Fibroblast of skin of abdomen (primary cell): ENCODE measurements around the gene CTF1.

ENCODE experiments used
- DNase-seq: peaks from one replicate; pipeline ENCODE4 v3.0.0-alpha.2; 2013

CTF1 gene

DNA sequence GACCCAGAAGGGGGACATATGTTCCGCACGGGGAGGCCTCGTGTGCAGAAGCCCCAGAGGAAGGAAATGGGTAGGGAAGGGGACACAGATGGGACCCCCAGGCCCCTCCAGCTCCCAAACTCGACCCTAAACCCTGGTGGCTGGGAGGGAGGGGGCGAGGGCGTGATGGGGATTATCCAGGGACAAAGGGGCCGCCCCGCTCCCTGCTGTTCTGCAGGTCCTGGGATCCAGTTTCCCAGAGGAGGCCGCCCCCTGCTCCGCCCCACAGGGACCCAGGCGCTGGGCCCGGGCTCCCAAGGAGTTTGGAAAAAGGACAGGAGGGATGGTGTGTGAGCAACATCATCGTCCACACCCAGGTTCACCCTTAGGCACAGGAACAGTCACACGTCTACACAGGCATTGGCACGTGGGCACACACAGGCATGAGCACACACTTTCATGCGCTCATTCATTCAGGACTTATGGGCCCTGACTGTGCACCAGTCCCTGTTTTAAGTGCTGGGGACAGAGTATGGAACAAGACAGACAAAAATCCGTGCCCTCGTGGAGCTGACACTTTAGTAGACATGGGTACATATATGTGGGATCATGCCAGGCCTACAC is 14.1 kb downstream of the CTF1 start:
- DNase-seq = no peak

- DNase-seq = no peak
Observed at GRCh38 chr16:30912794-30913412, 16.5 kb downstream of the CTF1 start.

DNA sequence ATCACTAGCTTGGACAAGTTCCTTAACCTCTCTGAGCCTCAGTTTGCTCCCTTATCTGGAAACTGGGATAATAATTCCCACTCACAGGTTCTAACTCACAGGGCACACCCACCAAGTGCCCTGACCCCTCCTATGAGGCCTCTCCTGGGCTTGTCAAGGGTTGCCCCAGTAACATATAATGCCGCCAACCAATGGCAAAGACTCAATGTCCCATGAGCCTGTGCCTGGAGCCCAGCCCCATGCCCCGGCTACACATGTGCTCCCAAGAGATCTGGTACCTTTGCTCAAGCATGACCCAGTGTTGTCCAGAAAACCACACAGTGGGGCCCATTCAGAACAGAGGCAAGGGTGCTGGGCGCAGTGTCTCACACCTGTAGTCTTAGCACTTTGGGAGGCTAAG is 18.4 kb downstream of the CTF1 start:
- no peak for DNase-seq

- no peak for DNase-seq
Observed at GRCh38 chr16:30918614-30919013, 22.2 kb downstream of the CTF1 start.

GRCh38 chr16:30920891-30921290 is 24.5 kb downstream of the CTF1 start:
- no peak for DNase-seq

DNA sequence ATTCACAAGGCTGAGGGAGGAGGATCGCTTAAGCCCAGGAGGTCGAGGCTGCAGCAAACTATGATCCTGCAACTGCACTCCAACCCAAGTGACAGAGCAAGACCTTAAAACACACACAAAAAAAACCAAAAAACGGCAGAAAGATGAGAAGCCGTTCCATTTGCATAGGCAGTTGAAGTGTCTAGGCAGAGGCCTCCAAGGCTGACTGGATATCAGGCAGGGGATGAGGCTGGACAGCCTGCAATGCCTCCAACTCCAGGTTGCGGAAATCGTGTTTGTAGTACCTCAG is 25.0 kb downstream of the CTF1 start:
- DNase-seq = no peak

DNA sequence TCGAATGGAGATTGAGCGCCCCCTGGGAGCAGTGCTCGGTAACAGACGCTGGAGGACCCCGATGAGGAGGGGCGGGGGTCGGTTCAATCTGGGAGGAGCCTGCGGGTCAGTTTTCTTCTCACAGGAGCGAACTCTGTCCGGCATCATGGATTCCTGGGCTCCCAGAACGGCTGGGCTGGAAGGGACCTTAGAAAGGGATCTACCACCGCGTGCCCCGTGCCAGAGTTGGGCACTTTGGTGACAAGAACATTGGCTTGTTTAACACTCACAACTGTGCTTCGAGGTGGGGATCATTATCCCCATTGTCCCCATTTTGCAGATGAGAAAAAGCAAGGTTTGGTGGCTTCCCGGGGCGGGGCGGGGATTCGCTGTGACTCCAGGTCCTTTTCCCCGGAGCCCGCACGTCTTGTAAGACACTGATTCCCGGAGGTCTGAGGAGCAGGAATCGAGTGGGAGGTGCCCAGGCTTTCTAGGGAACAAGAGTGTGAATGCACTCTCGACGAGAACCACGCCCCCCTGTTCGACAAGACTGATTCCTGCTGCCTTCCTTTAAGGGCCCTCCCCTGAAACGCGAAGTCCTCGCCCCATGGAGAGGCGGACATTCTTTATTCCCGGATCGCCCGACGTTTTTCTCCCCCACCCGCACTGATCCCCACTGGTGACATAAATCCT is 25.5 kb downstream of the CTF1 start:
- DNase-seq = peak; percentile 89

GRCh38 chr16:30922420-30922959 is 26.1 kb downstream of the CTF1 start:
- peak; percentile 100 for DNase-seq

- peak; percentile 100 for DNase-seq
Observed at GRCh38 chr16:30922960-30923535, 26.6 kb downstream of the CTF1 start.

DNA sequence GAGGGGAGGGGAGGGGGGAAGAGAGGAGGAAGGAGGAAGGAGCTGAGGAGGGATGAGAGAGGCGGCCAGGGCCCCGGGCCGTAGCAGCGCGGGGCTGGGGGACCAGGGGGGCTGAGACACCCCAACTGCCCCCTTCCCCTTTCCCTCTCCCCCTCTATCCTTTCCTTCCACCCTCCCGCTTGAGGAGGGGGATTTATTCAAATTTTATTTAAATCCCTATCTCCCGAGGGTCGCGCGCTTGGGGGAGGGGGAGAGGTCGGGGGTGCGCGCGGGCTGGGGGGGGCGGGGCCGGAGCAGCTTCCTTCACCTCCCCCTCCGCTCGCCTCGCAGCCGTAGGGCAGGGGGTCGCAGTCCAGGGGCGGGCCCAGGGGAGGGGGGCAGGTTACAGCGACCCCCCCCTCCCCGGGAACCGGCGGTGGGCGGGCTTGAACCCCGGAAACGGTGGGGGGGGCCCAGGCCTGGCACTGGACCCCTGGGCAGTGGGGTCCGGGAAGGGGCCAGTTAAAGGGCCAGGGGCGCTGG is 27.2 kb downstream of the CTF1 start, which contains the start of gene FBXL19:
Gene FBXL19, plus strand, starts transcription at position 19 of the 522 bp plus-strand sequence. CDS start 2,183 bp downstream, outside the sequence.
- no peak for DNase-seq

GRCh38 chr16:30924076-30924912 is 27.9 kb downstream of the CTF1 start:
- DNase-seq = no peak

- no peak for DNase-seq
Observed at GRCh38 chr16:30924913-30925631, 28.7 kb downstream of the CTF1 start.

- DNase-seq = no peak
Observed at GRCh38 chr16:30925632-30925987, 29.2 kb downstream of the CTF1 start.

- no peak for DNase-seq
Observed at GRCh38 chr16:30925995-30926811, 29.8 kb downstream of the CTF1 start.

DNA sequence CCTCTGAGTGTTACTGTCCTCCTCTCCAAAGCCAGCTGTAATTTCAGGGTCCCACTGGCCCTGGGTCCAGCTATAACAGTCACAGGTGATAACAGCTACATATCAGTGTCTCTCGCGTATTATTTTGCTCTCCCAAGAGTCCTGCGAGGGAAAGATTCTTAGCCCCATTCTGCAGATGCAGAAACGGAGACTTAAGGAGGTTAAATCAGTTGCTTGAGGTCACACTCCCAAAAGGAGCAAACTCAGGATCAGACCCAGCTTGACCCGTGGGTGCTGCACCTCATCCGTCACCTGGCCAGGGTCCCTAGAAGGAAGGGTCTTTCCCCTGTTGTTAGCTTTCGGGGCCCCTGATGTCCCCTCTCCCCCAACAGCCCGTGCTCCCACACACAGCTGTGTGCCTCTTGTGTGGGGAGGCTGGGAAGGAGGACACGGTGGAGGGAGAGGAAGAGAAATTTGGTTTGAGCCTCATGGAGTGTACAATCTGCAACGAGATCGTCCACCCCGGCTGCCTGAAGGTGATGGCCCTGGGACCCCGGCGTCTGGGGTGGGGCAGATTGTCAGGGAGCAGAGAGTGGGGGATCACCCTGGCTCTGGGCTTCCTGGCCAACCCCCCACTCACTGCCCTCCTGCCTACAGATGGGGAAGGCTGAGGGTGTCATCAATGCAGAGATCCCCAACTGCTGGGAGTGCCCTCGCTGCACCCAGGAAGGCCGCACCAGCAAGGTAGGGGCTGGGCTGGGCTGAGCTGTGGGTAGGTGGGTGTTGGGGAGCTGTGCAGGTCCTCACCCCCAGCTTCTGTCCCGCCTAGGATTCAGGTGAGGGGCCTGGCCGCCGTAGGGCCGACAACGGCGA is 30.7 kb downstream of the CTF1 start:
- no peak for DNase-seq

- DNase-seq = peak; percentile 14
Observed at GRCh38 chr16:30927789-30928378, 31.5 kb downstream of the CTF1 start.

GRCh38 chr16:30928390-30928789 is 32.0 kb downstream of the CTF1 start:
- DNase-seq = no peak

GRCh38 chr16:30929167-30929566 is 32.8 kb downstream of the CTF1 start:
- DNase-seq = no peak

DNA sequence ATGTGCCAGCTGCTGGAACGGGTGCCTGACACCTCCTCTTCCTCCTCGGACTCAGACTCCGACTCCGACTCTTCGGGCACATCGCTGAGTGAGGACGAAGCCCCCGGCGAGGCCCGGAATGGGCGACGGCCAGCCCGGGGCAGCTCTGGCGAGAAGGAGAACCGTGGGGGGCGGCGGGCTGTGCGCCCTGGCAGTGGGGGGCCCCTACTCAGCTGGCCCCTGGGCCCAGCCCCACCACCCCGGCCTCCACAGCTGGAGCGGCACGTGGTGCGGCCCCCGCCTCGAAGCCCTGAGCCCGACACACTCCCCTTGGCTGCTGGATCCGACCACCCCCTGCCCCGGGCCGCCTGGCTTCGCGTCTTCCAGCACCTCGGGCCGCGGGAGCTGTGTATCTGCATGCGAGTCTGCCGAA is 33.8 kb downstream of the CTF1 start:
- no peak for DNase-seq
